Liver (tissue), 9 donors: ENCODE measurements around the gene TSHZ2. TPM values are rescaled to one million over a fixed set of nuclear protein-coding genes. Genes with fewer than 3 reads are reported as not detected.

Source experiments
- DNase-seq: peaks from one replicate; pipeline ENCODE4 v3.0.0-alpha.2; 2017; ENCODE audit warnings: low spot score
- H3K27ac ChIP-seq, 2 donors: one replicate each; pipeline ENCODE4 v1.7.0; 2013; ENCODE audit warnings: inconsistent platforms in 2 of 2, low read length in 2 of 2, control low read depth in 1 of 2, low read depth in 1 of 2, mild to moderate bottlenecking in 1 of 2
- H3K27me3 ChIP-seq, 4 donors: one replicate each; pipeline versions ENCODE4 v1.6.1 to v1.7.0; 2013; ENCODE audit warnings: low read length in 3 of 4, inconsistent platforms in 1 of 4, mild to moderate bottlenecking in 1 of 4, moderate library complexity in 1 of 4; ENCODE audit not compliant: control insufficient read depth in 4 of 4, insufficient read depth in 4 of 4
- H3K36me3 ChIP-seq, 4 donors: one replicate each; pipeline versions ENCODE4 v1.6.1 to v1.7.0; 2013; ENCODE audit warnings: low read length in 3 of 4, mild to moderate bottlenecking in 3 of 4, low read depth in 1 of 4, moderate library complexity in 1 of 4; ENCODE audit not compliant: control insufficient read depth in 4 of 4, insufficient read depth in 3 of 4
- H3K4me1 ChIP-seq, 4 donors: one replicate each; pipeline versions ENCODE4 v1.6.1 to v1.7.0; 2013; ENCODE audit warnings: low read length in 3 of 4, mild to moderate bottlenecking in 3 of 4, moderate library complexity in 1 of 4; ENCODE audit not compliant: control insufficient read depth in 4 of 4, insufficient read depth in 4 of 4
- H3K4me3 ChIP-seq, 3 donors: one replicate each; pipeline versions ENCODE4 v1.6.1 to v1.7.0; 2013; ENCODE audit warnings: low read length in 3 of 3, control low read depth in 1 of 3, low read depth in 1 of 3, mild to moderate bottlenecking in 1 of 3
- H3K9ac ChIP-seq, 2 donors: one replicate each; pipeline ENCODE4 v1.7.0; 2013; ENCODE audit warnings: low read length in 2 of 2, mild to moderate bottlenecking in 2 of 2, moderate library complexity in 2 of 2, control low read depth in 1 of 2, low read depth in 1 of 2
- H3K9me3 ChIP-seq, 4 donors: one replicate each; pipeline versions ENCODE4 v1.6.1 to v1.7.0; 2013; ENCODE audit warnings: low read length in 3 of 4; ENCODE audit not compliant: control insufficient read depth in 4 of 4
- FOXA1 ChIP-seq: IDR thresholded peaks from 2 replicates; pipeline ENCODE4 v1.6.1; 2016; ENCODE audit warnings: antibody characterized with exemption
- FOXA2 ChIP-seq: IDR thresholded peaks from 2 replicates; pipeline ENCODE4 v1.6.1; 2016; ENCODE audit warnings: antibody characterized with exemption
- HNF4A ChIP-seq, 2 donors: conservative IDR thresholded peaks; 2 replicates each; pipeline ENCODE4 v1.6.1; 2016; ENCODE audit warnings: antibody characterized with exemption in 2 of 2, mild to moderate bottlenecking in 2 of 2
- HNF4G ChIP-seq: IDR thresholded peaks from 2 replicates; pipeline ENCODE4 v1.6.1; 2016; ENCODE audit warnings: antibody characterized with exemption
- JUND ChIP-seq, 2 donors: IDR thresholded peaks; 2 replicates each; pipeline ENCODE4 v1.6.1; 2016; ENCODE audit warnings: antibody characterized with exemption in 2 of 2
- NR2F2 ChIP-seq: IDR thresholded peaks from 2 replicates; pipeline ENCODE4 v1.6.1; 2016; ENCODE audit warnings: antibody characterized with exemption
- RAD21 ChIP-seq, 2 donors: IDR thresholded peaks; 2 replicates each; pipeline ENCODE4 v1.6.1; 2016; ENCODE audit warnings: antibody characterized with exemption in 2 of 2, mild to moderate bottlenecking in 2 of 2
- SP1 ChIP-seq: IDR thresholded peaks from 2 replicates; pipeline ENCODE4 v1.6.1; 2018; ENCODE audit warnings: antibody characterized with exemption, mild to moderate bottlenecking
- TAF1 ChIP-seq: conservative IDR thresholded peaks from 2 replicates; pipeline ENCODE4 v1.6.1; 2016; ENCODE audit warnings: antibody characterized with exemption, mild to moderate bottlenecking
- WGBS: extraction: QIAGEN DNeasy Blood & Tissue Kit; methylation state at CpG from one replicate; pipeline ENCODE4 v1.1.7; 2013; 5-methylcytosine and 5-hydroxymethylcytosine counted together
- polyA plus RNA-seq, 2 donors: library from polyadenylated mRNA; stranded (reverse) in 1 of 2; unstranded in 1 of 2; fragments of 200-250 nt in 1 of 2; fragments of >200 nt in 1 of 2; fragmentation: Nextera tagmentation in 1 of 2; extraction: Ambion mirVana in 1 of 2; gene quantifications; one replicate each; pipeline versions ENCODE4 v1.2.1 to v1.2.3, GENCODE V29; 2013 to 2015
- total RNA-seq, 2 donors: library from RNA; depleted of rRNA; stranded (reverse); fragments of >200 nt; gene quantifications; one replicate each; pipeline ENCODE4 v1.2.3, GENCODE V29; 2014
- TF ChIP-seq, protein P1 (sequence below): fragments of 150-350 bp; IDR thresholded peaks from 2 replicates; pipeline ENCODE4 v1.5.1; 2017; ENCODE audit warnings: improper control_type of control experiment, low read depth, low read length; ENCODE audit not compliant: missing input control
- TF ChIP-seq, protein P2 (sequence below): IDR thresholded peaks from 2 replicates; pipeline ENCODE4 v1.6.1; 2016; ENCODE audit warnings: antibody characterized with exemption
- TF ChIP-seq, protein P3 (sequence below): IDR thresholded peaks from 2 replicates; pipeline ENCODE4 v1.6.1; 2016; ENCODE audit warnings: antibody characterized with exemption
- TF ChIP-seq, protein P4 (sequence below): IDR thresholded peaks from 2 replicates; pipeline ENCODE4 v1.6.1; 2016; ENCODE audit warnings: antibody characterized with exemption
- donor health status: healthy.
- donor health status: healthy.
- donor health status: healthy.
- donor health status: healthy.
- donor health status: healthy.

Gene TSHZ2
- total and polyA plus RNA-seq, 4 donors, result 2.9 to 11.3 (median 7.8) TPM

DNA sequence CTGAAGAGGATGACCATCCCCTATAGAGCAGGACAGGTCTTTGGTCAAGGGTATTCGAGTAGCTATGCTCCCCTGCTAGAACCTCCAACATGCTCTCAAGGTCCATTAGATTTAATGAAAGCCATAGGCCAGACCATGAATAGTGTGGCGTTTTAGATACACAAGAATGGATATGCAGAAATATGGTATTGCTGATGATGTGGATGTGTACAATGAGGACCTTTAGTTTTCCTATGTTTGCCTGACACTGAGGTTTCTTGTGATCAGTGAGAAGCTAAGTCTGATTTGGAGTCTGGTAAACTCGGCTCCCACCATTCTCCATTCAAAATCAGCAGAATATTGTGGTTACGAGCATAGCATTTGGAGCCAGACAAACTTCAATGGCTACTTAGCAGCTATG lies 125.6 kb downstream of the TSHZ2 start (continued):
- TF ChIP-seq, protein P1, sequence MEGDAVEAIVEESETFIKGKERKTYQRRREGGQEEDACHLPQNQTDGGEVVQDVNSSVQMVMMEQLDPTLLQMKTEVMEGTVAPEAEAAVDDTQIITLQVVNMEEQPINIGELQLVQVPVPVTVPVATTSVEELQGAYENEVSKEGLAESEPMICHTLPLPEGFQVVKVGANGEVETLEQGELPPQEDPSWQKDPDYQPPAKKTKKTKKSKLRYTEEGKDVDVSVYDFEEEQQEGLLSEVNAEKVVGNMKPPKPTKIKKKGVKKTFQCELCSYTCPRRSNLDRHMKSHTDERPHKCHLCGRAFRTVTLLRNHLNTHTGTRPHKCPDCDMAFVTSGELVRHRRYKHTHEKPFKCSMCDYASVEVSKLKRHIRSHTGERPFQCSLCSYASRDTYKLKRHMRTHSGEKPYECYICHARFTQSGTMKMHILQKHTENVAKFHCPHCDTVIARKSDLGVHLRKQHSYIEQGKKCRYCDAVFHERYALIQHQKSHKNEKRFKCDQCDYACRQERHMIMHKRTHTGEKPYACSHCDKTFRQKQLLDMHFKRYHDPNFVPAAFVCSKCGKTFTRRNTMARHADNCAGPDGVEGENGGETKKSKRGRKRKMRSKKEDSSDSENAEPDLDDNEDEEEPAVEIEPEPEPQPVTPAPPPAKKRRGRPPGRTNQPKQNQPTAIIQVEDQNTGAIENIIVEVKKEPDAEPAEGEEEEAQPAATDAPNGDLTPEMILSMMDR, result no peak
- TF ChIP-seq, protein P2, sequence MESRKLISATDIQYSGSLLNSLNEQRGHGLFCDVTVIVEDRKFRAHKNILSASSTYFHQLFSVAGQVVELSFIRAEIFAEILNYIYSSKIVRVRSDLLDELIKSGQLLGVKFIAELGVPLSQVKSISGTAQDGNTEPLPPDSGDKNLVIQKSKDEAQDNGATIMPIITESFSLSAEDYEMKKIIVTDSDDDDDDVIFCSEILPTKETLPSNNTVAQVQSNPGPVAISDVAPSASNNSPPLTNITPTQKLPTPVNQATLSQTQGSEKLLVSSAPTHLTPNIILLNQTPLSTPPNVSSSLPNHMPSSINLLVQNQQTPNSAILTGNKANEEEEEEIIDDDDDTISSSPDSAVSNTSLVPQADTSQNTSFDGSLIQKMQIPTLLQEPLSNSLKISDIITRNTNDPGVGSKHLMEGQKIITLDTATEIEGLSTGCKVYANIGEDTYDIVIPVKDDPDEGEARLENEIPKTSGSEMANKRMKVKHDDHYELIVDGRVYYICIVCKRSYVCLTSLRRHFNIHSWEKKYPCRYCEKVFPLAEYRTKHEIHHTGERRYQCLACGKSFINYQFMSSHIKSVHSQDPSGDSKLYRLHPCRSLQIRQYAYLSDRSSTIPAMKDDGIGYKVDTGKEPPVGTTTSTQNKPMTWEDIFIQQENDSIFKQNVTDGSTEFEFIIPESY, result no peak

DNA sequence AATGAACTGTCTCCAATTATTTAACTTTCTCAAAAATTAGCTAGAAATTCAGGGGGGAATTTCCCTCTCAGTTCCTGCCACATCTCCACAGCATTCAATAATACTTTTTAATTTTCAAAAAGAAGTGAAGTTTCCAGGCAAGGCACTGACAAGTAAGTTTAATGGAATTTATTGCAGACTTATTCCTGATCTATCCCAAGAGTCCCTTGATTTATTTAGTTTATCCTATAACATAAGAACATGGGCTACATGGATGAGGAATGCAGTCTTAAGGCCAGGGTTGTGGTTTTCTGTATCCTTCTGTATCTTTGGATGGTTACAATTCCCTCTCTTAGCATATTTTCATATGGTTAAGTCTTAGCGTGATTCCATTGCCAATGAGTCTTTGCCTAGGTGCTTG lies 126.5 kb downstream of the TSHZ2 start:
- no peaks in the 10 kb centered on the region for H3K36me3 ChIP-seq
- no peaks in the 10 kb centered on the region for H3K27me3 ChIP-seq
- 96% methylated on average over 1 of the region's 1 CpG for WGBS
- no peaks in the 10 kb centered on the region for H3K9me3 ChIP-seq
- H3K9ac ChIP-seq, result no peak overlapping the region
- TF ChIP-seq FOXA2 (no peak), SP1 (no peak), RAD21 (IDR thresholded peaks at IDR 0.05) (no peak), NR2F2 (no peak), HNF4A (conservative IDR thresholded peaks at IDR 0.05) (no peak), FOXA1 (no peak)
- TF ChIP-seq, protein P1, result no peak
- TF ChIP-seq, protein P3, sequence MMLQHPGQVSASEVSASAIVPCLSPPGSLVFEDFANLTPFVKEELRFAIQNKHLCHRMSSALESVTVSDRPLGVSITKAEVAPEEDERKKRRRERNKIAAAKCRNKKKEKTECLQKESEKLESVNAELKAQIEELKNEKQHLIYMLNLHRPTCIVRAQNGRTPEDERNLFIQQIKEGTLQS, result no peak
- no peak for DNase-seq
- no peak overlapping the region for H3K27ac ChIP-seq
- H3K4me1 ChIP-seq, result no peaks in the 10 kb centered on the region
- H3K4me3 ChIP-seq, result no peak overlapping the region

DNA sequence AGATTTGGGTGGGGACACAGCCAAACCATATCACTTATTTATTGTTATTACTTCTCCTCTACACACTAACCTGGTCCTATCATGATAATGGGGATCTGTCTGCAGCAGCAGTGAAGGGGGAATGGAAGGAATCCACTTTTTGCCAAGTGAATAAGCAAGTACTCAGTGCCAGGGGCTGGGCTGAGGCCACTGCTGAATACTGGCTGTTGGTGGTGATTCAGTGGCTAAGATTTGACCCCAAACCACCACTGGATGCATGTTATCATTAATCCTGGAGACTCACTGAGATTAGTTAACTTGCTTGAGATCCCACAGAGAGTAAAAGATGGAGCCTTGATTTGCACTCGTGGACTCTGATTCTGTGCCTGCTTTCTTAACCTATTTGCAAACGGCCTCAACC lies 127.7 kb downstream of the TSHZ2 start:
- WGBS, result 72% methylated on average over 2 of the region's 2 CpGs
- H3K9ac ChIP-seq, result no peak overlapping the region
- no peak for TF ChIP-seq FOXA1
- TF ChIP-seq, protein P2, result no peak
- no peak for TF ChIP-seq JUND (IDR thresholded peaks at IDR 0.05)
- no peak for TF ChIP-seq HNF4G
- no peak for TF ChIP-seq RAD21 (IDR thresholded peaks at IDR 0.05)
- no peak for TF ChIP-seq NR2F2
- TF ChIP-seq, protein P4, sequence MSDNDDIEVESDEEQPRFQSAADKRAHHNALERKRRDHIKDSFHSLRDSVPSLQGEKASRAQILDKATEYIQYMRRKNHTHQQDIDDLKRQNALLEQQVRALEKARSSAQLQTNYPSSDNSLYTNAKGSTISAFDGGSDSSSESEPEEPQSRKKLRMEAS, result no peak
- no peak for TF ChIP-seq TAF1
- TF ChIP-seq HNF4A (conservative IDR thresholded peaks at IDR 0.05), result no peak
- TF ChIP-seq FOXA2, result no peak
- TF ChIP-seq, protein P3, result no peak
- no peaks in the 10 kb centered on the region for H3K4me1 ChIP-seq
- no peaks in the 10 kb centered on the region for H3K36me3 ChIP-seq
- H3K27ac ChIP-seq, result no peak overlapping the region
- H3K4me3 ChIP-seq, result no peak overlapping the region
- H3K27me3 ChIP-seq, result no peaks in the 10 kb centered on the region
- no peak for DNase-seq
- H3K9me3 ChIP-seq, result no peaks in the 10 kb centered on the region
